GM21717 (cell line): ENCODE results near the gene TMEM269.
"Not testable (repeated sequence)": the region's sequence is repeated elsewhere in the genome, so short reads cannot be mapped to it uniquely, and the experiment has no call there.

Experiments used
- ATAC-seq: cut with Tn5 transposase; IDR thresholded peaks from one replicate; pipeline ENCODE4 v1.9.1; 2021; ENCODE audit warnings: mild to moderate bottlenecking, moderate library complexity; ENCODE audit not compliant: unreplicated experiment

TMEM269 gene

DNA sequence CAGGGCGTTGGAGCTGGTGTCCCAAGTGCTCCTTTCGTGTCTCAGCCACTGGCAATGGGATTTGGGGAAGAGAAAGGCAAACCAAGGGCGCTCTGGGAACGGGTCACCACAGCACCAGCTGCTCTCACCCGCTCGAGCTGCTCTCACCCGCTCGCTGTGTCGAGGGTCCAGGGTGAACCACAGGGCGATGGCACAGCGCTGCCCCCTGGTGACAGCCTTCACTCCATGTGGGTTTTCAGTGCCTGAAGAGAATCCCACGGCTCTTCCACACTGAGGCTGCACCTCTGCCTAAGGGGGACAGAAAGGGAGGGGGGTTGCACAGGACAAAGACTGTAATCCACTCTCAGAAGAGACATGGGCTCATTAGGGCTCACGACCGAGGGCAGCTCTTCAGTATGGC is 37.7 kb upstream of the TMEM269 start:
- no peak for ATAC-seq

DNA sequence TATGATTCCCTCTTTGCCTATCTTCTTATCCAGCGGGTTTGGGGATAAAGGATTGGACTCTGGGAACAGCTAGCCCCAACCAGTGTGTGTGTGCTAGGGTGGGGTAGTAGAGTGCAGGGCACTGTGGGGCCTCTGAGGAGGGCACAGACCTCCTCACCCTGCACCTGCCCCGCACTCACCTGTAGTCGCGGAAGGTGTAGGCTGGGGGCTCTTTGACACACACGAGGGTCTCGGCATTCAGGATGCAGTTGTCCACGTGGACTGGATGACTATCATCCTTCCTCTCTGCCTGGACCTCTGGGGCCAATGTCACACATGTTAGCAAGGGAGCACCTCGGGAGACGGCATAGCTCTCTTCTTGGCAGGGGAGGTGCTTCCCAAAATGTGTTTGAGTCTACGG is 36.8 kb upstream of the TMEM269 start:
- ATAC-seq: no peak

DNA sequence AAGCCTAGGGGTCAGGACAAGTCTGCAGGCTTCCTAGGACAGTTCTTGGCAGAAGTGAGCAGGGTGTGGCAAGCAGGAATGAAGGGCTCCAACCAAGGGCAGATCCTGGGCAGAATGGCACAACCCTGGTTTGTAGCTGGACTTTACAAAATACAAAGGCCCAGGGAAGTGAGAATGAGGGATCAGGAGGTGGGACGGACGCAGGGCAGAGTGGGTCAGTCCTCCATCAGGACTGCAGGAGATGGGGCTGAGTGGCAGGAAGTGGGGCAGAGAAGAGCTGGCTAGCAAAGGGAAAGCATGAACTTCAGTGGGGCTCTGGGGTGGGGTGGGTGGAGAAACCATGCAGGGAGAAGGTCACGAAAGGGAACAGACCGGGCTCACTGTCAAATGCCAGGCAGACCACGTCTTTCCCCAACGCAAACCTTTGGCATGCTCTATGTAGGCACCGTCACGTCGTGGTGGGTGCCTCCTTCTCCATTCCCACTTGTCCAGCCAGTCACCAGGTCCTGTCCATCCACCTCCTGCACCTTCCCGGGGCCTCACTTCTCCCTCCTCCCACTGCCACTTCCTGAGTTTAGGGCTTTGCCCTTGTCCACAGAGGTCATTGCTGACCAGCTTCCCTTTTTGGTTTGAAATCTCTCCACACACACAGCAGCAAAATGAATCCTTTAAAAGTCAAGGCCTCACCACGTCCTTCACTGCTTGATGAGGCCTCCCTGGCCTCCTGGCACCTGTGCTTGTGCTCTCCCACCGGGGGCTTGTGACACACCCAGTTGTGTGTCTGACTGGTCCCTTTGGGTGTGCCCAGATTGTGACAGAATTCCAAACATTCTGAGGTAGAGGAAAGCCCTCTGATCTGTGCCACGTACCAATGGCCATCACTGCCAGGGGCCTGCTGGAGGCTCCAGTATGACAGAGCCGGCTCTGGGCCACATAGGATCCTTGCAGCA is 36.1 kb upstream of the TMEM269 start:
- no peak for ATAC-seq

DNA sequence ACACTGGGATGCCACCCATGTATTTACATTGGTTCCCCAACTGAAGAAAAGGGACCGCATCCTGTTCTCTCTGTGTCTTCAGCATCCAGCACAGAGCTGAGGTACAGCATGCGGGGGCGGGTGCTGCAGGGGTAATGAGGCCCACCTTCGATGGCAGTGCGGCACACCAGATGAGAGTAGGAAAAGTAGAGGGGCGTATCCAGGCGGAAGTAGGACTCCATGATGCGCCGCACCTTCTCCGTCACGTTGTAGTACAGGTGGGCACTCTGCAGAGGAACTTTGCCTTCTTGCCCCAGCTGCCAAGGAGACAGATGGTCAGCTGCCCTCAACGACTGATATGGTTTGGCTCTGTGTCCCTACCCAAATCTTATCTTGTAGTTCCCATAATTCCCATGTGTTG is 34.8 kb upstream of the TMEM269 start:
- ATAC-seq: no peak

DNA sequence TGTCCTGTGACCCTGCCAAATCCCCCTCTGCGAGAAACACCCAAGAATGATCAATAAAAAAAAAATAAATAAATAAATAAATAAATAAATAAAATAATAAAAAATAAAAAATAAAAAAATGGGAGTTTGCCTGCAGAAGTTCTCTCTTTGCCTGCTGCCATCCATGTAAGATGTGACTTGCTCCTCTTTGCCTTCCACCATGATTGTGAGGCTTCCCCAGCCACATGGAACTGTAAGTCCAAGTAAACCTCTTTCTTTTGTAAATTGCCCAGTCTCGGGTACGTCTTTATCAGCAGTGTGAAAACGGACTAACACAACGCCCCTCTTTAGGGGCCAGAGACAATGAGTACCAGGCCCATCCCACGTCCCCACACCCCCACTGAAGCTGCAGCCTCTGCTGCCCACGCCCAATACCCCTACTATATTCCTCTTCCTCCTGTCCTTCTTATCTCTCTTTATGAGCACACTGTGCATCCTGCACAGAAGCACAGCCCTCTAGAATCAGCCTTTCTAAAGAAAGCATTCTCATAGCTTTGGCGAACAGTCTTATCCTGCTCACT is 33.2 kb upstream of the TMEM269 start:
- ATAC-seq: not testable (repeated sequence)

DNA sequence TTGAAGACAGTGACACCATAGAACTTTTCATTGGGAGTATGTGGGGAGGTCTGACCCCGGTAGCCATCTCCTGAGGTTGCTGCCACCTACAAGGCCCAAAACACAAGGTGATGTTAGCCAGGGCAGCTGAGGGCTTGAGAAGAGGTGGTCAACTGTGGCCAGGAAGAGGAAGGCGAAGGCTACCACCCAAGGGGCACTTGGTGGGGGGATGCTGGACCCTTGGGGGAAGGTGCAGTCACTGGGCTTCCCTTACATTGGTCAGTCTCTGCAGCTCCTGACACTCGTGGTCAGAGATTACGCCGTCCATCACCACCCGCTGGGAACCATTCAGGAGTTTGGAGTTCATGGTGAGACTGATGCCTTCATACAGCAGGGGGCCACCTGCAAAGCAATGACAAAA is 32.5 kb upstream of the TMEM269 start:
- no peak for ATAC-seq

DNA sequence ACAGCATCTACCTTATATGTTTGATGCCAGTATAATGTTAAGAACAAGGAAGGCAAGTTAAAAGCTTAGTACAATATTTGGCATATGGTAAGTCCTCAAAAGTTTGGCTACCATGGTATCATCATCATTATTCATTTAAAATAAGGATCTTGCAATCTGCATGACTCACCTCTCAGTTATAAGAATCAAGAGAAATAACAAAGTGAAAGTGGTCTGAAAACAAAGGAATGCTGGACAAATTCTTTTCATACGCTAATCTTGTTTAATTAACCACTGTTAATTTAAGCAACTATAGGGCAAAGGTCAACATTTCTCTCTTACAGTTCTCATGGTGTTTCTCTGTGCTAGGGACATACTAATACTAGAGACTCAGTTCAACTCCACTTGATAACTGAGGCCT is 31.7 kb upstream of the TMEM269 start:
- ATAC-seq: no peak

DNA sequence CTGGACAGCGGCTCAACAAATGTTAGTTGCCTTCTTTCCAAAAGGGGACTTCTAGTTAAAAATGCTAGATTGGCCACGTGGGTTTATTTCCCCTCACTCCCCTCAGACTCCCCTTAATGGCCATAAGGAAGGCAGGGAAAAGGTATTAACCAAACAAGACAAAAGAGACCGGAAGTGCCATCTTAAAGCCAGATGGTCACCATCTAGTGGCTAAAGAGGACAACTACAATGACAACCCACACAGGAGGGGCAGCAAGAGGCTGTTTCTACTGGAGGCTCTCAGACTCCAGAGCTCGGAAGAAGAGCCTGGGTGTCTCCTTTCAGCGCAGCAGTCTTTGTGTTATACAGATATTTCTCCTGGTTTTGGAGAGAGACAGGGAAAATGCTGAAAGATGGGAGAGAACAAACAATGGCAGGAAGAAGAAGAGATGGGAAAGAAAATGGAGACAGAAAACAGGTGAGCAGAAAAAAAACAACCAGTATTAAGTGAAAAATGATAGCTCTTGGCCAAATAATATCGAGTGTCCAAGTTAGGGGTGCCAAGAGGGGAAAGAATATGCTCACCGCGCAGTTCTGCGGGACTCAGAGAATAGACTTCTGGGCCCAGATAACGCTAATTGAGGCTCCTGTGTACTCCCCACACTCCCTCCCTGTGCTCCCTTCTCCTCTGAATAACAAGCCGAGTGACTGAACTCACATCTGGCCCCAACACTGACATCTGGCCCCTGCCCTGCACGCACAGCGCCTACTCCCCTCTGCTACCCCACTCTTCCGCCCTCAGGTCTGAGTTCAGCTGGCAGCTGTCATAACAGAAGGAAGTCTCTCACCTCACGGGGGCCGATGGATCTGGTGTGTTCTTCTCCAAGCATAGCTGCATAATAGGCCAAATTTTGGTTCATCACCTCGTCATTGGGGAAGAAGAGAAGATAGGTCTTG is 27.6 kb upstream of the TMEM269 start:
- no peak for ATAC-seq

DNA sequence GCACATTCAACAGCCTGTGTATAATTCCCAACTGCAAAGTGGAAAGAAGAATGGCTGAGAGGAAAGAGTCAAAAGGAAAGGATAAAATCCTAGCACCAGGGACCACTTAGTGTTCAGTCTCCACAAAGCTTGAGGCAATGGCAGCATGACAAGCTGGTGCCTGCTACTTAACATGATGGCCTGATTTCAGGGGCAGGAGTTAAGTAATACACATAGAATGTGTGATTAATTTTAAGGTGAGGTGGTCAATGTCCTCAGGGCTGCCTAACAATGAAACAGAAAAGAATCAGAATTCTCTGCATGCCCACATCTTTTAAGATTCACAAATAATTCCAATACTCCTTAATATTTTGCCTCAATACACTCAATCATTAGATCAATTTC is 26.9 kb upstream of the TMEM269 start:
- no peak for ATAC-seq

DNA sequence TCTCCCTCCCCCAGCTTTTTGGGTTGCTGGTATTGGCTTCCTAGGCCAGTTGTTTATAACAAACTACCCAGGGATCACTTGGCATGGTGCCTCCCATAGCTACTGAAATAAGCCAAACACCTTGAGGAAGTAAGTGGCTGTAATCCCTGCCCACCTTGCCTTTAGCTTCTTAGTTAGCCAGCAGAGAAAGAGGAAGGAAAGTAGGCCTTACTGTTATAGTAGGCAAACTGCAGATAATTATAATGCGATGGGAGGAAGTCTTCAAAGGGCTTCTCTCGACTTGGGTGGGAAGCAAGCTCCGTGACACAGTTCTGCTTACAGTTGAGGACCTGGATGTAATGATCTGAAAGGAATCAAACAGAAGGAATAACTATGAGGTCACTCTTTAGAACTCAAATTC is 26.1 kb upstream of the TMEM269 start:
- ATAC-seq: no peak

DNA sequence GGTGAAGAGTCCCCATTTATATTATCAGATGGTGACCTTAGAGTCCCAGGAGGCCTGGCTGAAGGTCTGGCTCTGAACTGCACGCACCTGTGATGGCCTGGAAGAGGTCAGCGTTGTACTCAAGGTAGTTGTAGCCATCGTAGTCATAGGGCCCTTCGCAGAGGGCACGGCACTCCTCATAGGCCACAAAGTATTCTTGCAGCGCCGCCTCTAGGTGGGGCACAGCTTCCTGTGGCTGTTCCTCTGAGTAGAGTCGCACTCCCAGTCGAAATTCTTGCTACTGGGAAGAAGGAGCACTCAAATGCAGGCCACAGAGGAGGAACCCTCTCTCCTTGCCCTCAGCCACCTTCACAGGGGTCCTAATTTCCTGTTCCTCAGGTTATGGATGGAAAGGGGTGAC is 25.7 kb upstream of the TMEM269 start:
- no peak for ATAC-seq

DNA sequence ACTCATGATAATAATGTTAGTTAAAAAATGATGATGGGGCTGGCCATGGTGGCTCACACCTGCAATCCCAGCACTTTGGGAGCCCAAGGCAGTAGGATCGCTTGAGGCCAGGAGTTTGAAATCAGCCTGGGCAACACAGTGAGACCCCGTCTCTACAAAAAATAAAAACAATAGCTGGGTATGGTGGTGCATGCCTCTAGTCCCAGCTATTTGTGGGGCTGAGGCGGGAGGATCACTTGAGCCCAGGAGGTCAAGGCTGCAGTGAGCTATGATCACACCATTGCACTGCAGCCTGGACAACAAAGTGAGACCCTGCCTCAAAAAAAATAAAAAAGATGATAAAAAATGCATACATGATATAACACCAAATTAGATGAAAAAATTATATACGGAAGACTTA is 23.2 kb upstream of the TMEM269 start:
- ATAC-seq: no peak

DNA sequence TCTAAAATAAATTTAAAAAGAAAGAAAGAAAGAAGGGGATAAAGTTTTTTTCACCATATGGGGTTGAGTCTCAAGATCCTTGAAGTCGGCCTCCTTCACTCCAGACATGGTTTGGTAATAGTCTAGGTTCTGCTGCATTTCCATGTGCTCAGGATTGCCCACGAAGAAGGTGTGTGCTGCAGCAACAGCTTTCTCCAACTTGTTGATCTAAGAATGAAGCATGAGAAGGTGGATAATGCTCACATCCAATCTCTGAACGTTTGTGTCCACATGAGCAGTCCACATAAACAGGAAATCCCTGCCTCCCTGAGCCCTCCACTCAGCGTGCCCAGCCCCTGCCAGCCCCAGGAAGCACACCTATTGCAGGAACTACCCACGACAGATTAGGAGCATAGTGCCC is 22.5 kb upstream of the TMEM269 start:
- no peak for ATAC-seq

DNA sequence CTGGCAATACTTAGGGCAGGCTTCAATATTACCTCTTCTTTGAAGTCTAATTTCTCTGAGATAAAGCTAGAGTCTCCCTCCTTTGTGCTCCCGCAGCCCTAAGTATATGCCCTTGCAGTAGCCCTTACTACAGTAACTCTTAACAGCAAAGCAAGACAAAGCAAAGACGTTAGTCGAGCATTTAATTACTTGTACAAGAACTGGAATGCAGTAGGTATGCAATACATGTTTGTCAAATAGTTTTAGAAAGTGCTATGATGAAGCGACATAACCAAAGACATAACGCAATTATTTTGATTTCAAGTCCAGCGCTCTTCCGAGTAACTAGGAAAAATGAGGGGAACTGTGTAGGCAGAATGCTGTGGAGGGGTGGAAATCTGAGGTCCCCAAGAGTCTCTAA is 19.5 kb upstream of the TMEM269 start:
- ATAC-seq: no peak

DNA sequence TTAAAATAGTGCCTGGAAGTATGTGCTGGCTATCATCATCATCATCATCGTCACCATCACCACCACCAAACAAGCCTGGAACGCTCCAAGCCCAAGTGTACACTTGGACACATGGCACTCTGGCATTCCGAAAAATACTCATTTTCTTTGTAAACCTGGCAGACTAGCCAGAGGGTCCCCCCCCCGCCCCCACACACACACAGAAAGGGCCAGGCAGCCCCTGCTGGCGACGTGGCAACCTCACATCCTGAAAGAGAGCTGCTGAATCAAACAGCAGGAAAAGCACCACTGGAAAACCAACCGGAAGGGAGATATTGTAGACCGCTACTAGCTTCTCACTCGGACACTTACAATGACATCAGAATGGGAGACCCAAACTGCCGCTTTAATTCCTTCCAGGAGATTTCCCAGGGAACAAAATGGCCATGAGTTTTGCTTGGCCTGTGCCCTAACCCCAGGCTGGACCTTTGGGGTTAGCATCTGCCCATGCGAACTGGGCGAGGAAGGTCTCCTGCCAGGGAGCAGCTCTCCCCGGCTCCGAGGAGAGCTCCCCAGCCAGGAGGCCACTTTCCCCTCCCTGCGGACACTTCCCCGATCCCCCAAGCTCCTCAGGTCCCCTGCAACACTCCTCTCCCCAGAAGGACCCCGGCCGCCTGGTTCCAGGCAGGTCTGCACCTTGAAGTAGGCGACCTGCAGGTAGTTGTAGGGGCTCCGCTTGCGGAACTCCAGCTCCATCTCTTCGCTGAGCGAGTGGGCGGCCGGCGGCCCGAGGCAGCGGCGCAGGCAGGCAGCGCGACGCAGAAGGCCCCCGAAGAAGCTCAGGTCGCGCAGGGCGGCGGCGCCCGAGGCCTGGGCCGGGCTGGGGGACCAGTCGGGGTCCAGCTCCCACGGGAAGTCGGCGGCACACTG is 18.7 kb upstream of the TMEM269 start:
- ATAC-seq: peak; percentile 21

DNA sequence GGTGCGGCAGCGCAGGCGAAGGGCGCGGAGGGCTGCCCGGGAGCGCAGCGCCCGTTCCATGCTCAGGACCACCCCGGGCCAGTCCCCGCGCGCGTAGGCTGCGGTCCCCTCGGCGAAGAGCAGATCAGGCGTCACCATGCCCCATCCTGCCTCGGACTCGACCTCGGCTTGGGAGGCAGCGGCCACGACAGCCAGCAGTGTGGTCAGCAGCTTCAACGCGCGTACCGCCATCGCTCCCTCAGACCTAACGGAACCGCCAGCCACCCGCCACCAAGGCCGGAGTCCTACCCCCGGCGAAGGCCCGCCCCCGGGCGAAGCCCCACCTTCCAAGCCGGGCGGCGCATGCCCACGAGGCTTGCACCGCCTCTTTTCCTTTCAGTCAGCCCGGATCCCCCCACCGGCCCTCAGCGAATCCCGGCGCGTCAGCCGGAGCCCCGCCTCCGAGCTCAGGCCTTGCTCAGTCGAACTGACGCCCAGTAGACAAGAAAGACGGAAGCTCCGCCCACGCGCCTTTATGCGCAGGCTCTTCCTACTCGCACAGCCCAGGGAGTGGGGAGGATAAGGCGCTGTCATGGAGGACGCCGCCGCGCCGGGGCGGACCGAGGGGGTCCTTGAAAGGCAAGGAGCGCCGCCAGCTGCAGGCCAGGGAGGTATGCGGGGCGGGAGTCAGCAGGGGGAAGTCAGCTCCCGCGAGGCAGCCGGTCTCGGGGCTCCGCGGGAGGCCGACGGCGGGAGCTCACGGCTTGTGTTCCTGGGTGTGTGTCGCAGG is 17.9 kb upstream of the TMEM269 start, which contains the start of the genes C1orf50 and P3H1:
Gene C1orf50 (plus strand): TSS at position 509 of the 769 bp plus-strand sequence. CDS start 63 bp downstream, at position 572.
Gene P3H1 (minus strand): TSS at position 288 of the 769 bp plus-strand sequence. CDS start 57 bp downstream, at position 231.
- peak; percentile 86 for ATAC-seq

DNA sequence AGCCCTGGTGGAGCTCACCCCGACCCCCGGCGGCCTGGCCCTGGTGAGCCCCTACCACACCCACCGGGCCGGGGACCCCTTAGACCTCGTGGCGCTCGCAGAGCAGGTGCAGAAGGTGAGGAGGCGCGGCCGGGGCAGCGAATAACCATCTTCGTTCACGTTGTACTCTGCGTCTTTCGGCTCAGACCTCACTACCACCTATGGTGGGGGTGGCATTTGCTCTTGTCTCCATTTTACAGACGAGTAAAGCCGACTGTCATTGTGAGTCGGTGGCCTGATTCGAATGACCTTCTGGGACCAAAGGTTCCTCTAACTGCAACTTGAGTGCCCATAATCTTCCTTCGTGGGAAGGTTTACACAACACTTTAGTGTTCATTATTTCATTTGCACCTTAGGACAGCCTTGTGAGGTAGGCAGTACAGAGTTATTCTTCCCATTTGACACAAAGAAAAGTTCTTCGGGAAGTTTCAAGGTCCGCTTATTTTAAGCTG is 17.2 kb upstream of the TMEM269 start:
- ATAC-seq: peak; percentile 18

DNA sequence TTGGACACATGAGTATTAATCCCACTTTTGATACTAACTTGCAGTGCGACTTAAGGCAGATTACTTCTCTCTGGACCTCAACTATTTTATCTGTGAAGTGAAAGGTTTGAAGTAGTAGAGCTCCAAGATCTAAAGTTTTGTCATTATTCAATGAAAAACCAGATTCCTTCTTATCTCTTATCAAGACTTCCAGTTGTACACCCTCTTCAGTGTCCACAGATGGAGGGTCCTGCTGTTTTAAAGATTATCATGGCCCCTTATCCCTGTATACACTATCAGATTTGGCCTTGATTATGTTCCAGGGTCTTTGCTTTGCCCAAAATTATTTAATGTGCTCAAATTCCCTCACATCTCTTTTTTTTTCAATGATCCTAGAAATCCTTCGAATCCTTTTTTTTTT is 16.6 kb upstream of the TMEM269 start:
- ATAC-seq: no peak

DNA sequence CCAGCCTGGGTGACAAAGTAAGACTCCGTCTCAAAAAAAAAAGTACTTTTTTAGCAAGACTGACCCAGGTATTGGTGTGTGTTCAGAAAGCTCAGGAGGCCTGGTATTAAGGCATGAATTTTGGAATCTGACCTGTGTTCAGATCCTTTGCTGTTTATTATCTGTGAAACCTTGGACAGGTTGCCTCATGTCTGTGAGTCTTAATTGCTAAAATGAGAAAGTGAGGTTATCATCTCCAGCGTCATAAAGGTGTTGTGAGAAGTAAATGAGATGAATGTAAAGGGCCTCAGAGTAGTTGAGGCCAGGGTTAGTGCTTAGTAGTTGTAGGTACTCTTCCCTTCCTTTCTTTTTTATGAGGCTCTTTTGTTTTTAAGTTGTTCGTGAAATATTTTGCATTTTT is 15.0 kb upstream of the TMEM269 start:
- no peak for ATAC-seq
